ENCODE data around the gene RORB.

Gene RORB

DNA sequence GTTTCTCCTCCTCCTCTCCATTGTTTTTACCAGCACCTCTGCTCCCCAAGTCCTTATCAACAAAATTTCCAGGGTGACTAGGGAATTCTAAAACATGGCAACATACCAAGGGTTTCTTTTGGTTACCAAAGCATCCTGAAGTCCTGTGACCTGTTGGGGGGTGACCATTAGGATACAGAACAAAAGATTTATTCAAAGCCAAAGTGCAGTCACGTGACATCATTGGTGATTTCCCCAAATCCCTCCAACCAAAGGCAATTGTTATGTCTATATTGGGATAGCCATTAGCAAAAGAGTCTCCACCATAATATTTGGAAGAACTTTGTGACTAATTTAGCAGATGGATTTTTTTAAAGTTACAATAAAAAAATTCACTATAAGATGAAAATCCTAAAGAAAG, 222.2 kb downstream of the RORB start:
- DNase-seq (ENCODE audit: low spot score), result no peak

DNA sequence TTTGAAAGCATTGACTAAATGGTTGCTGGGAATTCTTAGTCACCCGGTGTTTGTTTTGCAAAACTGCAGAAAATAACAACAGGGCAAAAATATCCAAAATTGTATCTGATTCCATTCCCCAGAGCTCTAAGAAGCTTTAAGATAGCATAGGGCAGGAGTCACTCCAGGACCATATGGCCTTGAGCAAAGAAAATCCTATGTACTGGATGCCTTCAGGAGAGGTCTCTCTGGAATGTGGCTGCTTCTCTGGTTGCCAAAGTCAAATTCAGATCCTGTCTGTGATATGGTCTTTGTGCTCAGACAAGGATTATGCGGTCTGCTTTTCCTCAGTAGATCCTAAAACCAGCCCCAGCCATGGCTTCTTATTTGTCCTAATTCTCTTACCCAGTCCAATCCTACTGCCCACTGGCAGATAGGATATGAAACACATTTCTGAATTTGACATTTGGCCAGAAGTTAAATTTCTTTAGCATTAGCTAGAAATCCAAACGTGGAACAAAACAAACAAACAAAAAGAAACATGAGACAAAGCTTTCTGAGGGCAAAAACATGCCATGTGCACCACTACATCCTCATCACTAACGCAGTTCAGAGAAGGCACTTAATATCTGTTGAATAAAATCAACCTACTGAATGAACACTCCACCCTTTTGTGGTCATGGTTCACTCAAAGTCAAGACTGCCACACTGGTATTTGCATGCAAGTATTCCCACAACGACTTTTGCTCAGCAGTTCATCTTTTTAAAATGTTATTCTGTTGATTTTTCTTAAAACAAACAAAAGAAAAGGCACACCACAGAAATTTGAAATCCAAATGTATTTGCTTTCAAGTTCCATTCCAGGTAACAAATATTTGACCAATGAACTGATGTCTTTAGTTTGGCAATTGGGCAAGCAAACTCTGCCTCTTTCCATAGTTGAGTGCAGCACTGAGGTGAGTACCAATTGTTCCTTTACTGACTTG, 224.8 kb downstream of the RORB start:
- DNase-seq (ENCODE audit: low spot score), result no peak

DNA sequence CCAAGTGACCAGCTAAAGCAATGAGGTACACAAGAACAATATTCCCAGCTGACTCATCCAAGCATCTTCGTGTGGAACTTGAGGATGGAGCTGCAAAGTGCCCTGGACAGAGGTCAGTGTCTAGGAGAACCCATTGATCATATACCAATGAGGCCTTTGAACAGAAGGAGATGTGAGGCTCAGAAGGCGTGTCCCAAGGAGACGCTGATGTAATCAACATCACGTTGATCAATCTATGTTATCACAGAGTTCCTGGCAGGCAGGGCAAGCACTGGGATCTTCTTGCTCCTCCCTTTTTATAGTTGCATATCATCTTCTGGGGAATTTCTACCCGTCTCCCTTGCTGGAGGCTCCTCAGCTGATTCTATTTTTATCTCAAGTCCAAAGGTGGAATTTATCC, 227.2 kb downstream of the RORB start:
- DNase-seq (ENCODE audit: low spot score), result no peak

GRCh38 chr9:74726581-74726980, 229.4 kb downstream of the RORB start:
- DNase-seq (ENCODE audit: low spot score), result no peak

GRCh38 chr9:74728176-74728575, 231.0 kb downstream of the RORB start:
- DNase-seq (ENCODE audit: low spot score), result no peak

DNA sequence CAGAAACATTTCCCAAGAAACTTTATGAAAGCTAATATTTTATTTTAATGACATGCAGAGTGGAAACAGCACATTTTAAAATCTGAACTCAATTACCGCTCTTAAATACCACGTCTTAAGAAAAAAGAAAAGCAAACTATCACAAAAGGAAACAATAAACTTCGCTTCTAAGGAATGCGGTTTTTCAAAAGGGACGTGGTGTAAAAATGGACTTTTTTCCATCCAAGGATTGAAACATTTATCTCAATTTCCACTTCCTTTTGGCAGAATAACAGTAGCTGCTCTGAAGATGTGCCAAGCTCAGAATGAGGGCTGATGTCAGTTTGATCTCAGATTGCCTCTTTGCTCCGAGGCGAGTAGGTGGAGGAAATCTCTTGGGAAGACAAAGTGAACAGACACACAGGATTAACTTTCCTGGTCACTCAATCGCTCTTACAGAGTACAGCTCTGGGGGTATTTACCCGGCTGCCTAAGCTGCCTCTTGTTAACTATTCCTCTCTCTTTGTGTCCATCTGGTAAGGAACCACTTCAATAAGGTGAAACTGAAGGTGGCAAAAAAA, 232.1 kb downstream of the RORB start:
- no peak for DNase-seq (ENCODE audit: low spot score)

DNA sequence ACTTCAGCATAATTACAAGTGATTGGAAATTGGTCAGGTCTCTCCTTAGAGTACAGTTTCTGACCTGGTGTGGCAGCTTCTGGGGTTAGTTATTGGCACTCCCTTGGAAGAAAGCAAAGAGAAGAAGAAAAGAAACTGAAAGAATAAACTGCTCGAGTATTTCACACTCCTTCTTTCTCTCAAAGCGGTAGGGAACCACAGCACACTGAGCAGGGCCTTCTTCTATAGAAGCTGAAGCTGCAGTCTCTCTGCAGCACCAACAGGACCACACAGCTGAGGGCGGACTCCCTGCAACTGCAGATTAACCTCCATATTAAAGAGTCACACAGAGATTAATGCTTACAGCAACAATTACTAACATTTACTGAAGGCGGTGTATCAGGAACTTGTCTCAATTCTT, 238.6 kb downstream of the RORB start:
- no peak for DNase-seq (ENCODE audit: low spot score)

GRCh38 chr9:74736646-74737045, 239.5 kb downstream of the RORB start:
- DNase-seq (ENCODE audit: low spot score), result no peak

- DNase-seq (ENCODE audit: low spot score), result no peak
Observed at GRCh38 chr9:74742191-74742790, 245.2 kb downstream of the RORB start.
